HG02938 (cell line): Measurements from ENCODE around the gene GRID2.
A peak's percentile ranks its signal among the peaks of the same experiment; 100 is the strongest.

Experiments
- ATAC-seq: cut with Tn5 transposase; IDR thresholded peaks from one replicate; pipeline ENCODE4 v1.9.1; 2021; ENCODE audit warnings: mild to moderate bottlenecking, moderate library complexity; ENCODE audit not compliant: unreplicated experiment

The GRID2 gene

DNA sequence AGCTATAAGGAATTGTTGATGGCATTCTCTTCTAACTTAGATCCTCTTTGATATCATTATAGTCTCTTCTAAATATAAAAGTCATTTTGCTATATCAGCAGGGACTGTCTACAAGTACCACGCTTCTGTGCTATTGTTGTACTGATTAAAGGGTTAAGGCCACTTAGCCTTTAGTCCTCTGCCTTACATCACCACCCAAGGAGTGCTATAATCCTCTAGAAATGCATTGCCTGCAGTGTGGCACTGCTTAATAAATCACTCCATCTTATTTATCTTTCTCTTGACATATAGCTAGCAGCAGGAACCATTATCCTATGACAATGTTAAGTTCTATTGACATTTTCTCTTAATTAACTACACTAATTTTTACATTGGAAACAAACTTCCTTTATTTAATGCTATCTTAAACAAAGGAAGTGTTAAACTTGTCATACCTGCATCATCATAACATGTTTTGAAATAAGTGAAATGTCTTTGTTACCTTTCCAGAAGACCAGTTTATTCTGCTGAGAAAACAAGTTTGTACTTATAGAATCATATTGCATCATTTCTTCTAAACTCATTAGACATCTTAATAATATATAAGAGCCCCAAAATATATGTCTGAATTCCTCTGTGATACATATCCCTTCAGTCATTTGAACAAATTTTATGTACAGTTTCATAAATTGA lies 1163.9 kb downstream of the GRID2 start:
- ATAC-seq, result no peak

DNA sequence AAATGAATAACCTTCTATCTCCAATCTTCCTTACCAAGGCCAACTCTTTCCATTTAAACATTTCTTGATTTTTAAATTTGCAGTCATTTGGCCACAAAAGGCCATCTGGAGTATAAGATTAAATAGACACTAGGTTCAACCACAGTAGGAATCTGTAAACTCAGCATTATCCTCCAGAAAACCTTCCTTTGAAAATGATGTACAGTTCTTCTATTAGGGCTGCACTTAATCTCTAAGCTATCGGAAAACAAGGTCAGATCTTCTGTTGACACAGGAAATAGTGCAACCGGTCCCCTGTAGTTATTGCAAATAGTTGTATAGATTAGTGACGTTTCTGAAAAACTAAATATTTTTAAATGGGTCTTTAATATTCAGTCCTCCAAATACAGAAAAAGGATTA lies 1165.8 kb downstream of the GRID2 start:
- ATAC-seq, result no peak

GRCh38 chr4:93475730-93476129 lies 1172.0 kb downstream of the GRID2 start:
- no peak for ATAC-seq

- ATAC-seq, result no peak
Observed at GRCh38 chr4:93478805-93479204, 1175.0 kb downstream of the GRID2 start.

GRCh38 chr4:93480452-93480851 lies 1176.7 kb downstream of the GRID2 start:
- no peak for ATAC-seq

GRCh38 chr4:93495346-93495745 lies 1191.6 kb downstream of the GRID2 start:
- ATAC-seq, result no peak

GRCh38 chr4:93501244-93501643 lies 1197.5 kb downstream of the GRID2 start:
- ATAC-seq, result no peak

DNA sequence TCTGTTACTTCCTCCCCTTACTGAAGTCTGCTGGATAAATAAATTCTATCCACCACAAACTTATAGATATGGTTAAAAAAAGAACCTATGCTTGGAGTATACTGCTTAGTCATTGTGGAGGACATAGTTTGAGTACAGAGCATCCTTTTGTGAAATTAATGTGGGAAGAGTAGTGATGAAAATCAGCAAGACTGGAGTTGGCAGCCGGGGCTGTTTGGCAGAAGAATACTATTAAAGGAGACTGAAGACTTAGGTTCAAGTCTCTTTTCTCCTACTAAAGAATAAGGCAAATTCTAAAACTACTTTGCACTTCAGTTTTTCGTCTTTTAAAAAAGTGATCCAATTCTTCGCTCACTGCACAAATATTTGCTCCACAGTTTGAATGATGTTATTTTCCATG lies 1198.2 kb downstream of the GRID2 start:
- ATAC-seq, result no peak

- ATAC-seq, result no peak
Observed at GRCh38 chr4:93502991-93503390, 1199.2 kb downstream of the GRID2 start.

DNA sequence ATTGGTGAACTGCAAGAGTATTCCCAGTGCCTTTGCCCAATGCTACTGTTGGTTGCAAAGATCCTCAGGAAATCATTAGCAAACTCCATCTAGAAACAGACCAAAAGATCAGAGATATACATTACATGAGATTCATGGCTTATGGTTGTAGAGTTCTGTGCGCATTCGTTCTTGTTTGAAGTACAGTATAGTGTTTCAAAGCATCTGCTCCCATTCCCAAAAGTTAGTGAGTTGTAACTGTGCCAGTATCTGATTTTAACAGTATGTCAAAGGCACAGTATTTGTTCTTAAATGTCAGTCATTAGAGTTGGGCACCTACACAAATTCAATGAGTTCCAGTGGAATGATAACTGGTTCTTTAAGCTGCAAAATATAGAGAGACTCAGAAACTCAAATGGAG lies 1210.1 kb downstream of the GRID2 start:
- no peak for ATAC-seq

DNA sequence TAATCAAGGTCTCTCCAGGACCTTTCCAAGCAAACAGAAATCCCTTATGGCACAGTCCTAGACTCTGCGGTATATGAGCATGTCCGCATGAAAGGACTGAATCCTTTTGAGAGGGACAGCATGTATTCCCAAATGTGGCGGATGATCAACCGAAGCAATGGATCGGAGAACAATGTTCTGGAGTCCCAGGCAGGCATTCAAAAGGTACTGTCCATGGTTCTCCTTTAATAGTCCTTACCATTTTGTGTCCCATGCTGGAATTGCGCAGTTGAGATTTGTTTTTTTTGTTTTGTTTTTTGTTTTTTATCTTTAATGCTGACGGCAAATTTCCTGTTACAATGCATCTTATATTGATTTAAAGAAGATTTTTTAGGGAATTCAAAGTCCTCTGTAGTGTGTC lies 1211.4 kb downstream of the GRID2 start:
- no peak for ATAC-seq

DNA sequence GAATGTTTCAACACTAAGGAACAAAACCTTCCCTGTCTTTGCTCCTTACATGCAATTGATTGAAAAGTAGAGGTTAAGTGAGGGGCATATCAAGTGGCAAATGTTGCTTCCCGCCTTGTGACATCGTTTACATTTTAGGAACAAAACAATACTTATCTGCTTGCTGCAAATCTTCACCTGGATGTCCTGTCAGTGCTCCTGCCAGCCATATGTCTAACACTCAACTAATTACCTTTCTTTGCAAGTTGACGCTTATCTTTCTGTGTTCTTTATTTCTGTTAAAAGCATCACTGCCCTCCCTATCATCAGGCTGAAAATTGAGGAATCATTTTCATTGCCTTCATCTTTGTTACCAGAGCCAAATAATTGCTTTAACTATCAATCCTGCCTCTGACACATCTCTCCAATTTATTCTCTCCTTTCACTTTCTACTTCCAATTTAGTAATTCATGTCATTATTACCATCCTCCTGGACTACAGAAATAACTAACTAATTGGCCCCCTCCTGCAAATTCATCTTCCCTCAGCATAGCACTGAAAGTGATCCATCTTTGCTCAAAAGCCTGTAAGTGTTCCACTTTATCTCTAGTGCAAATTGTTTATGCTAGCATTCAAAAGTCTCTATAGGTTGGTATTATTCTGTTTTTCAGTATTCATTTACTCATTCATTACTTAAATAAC lies 1226.1 kb downstream of the GRID2 start:
- no peak for ATAC-seq

GRCh38 chr4:93532234-93532633 lies 1228.5 kb downstream of the GRID2 start:
- no peak for ATAC-seq

GRCh38 chr4:93540562-93540961 lies 1236.8 kb downstream of the GRID2 start:
- no peak for ATAC-seq

DNA sequence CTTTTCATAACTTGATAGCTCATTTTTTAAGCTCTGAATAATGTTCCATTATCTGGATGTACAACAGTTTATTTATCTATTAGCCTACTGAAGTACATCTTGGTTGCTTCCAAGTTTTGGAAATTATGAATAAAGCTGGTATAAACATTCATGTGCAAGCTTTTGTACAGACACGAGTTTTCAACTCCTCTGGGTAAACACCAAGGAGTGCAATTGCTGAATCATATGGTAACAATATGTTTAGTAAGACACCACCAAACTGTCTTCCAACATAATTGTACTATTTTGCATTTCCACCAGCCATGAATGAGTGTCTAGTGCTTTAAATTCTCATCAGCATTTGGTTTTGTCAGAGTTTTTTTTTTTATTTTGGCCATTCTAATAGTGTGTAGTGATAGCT lies 1258.1 kb downstream of the GRID2 start:
- no peak for ATAC-seq

GRCh38 chr4:93568758-93569157 lies 1265.0 kb downstream of the GRID2 start:
- no peak for ATAC-seq

- ATAC-seq, result no peak
Observed at GRCh38 chr4:93573285-93573684, 1269.5 kb downstream of the GRID2 start.

- ATAC-seq, result no peak
Observed at GRCh38 chr4:93578942-93579341, 1275.2 kb downstream of the GRID2 start.

GRCh38 chr4:93605163-93605562 lies 1301.4 kb downstream of the GRID2 start:
- peak; percentile 86 for ATAC-seq

- ATAC-seq, result no peak
Observed at GRCh38 chr4:93617606-93618005, 1313.8 kb downstream of the GRID2 start.

- no peak for ATAC-seq
Observed at GRCh38 chr4:93633721-93634120, 1330.0 kb downstream of the GRID2 start.

DNA sequence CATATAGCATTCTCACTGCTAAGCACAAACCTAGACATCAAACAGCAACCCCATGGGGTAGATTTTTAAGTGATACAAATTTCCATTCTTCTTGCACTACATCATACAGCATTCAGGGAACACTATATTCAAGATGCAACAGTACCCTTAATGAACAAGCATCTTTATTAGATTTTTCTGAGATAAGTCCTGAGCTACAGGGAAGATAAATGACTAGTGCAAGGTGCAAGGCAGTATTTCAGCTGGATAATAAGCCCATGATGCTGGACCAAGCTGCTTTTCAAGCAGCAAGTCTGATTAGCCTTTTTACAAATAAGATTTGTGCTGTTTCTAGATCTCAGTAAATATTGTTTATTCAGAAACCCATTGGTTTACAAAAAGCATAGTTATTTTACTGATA lies 1332.2 kb downstream of the GRID2 start:
- no peak for ATAC-seq

DNA sequence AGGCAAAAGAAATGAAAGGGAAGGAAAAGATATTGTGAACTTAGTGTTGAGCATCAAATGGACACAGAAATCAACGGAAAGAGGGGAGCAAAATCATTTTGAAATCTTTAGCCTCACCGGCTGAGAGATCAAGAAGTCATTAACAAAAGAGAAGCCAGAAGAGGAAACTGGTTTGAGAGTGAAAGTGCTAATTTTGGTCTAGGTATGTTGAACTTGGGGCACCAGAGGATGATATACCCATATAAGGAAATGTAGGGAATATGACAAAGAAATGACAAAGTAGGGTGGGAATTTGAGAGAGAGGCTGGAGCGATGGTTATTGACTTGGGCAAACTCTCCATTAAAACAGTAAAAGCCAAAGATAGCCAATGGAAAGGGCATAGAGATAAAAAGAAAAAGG lies 1341.4 kb downstream of the GRID2 start:
- no peak for ATAC-seq
